ENCODE results near the gene RC3H1. TPM values are rescaled to one million over a fixed set of nuclear protein-coding genes. Genes with fewer than 3 reads are reported as not detected.

RC3H1 gene
- total and polyA plus RNA-seq, 2 experiments from 2014 or later = 6.8 to 24.5 TPM

- Histone ChIP-seq H3K36me3 (ENCODE audit: insufficient read depth) (no peaks in the 10 kb centered on the region), H3K4me2 (no peak overlapping the region), H3K9me2 (ENCODE audit: insufficient read depth) (no peaks in the 10 kb centered on the region), H2AFZ (no peak overlapping the region), H3K27me3 (ENCODE audit: insufficient read depth) (no peaks in the 10 kb centered on the region), H3K4me1 (ENCODE audit: insufficient read depth) (no peaks in the 10 kb centered on the region), H3K79me2 (replicated peaks; ENCODE audit: insufficient read depth) (peaks cover 95% of the 10 kb centered on the region), H3F3A (replicated peaks; ENCODE audit: low read depth) (no peaks in the 10 kb centered on the region), H3K27ac (ENCODE audit: low read depth) (no peak overlapping the region), H3K4me3 (no peak overlapping the region), H4K20me1 (replicated peaks; ENCODE audit: insufficient read depth) (peaks cover 21% of the 10 kb centered on the region)
- Mint-ChIP-seq H3K9me3 (no peaks in the 10 kb centered on the region), H3K27ac (no peak overlapping the region), H3K36me3 (ENCODE audit: low read depth) (peaks cover 16% of the 10 kb centered on the region), H3K4me3 (no peak overlapping the region), H3K4me1 (peaks cover 5% of the 10 kb centered on the region; the same call in 2 of the 3 replicates), H3K27me3 (ENCODE audit: insufficient read depth, low read depth, poor library complexity) (peaks cover 2% of the 10 kb centered on the region)
- DNase-seq (ENCODE audit: low spot score) (no peak), ATAC-seq (no peak)
- no peak for TF ChIP-seq ZNF462 (CRISPR knock-in tag; IDR thresholded peaks at IDR 0.05)
- TF ChIP-seq ETS1 (IDR thresholded peaks at IDR 0.05) = no peak
- no peak for TF ChIP-seq CREB1 (CRISPR knock-in tag; IDR thresholded peaks at IDR 0.05; ENCODE audit: low read depth)
- no peak for TF ChIP-seq NANOG (IDR thresholded peaks at IDR 0.05; ENCODE audit: borderline replicate concordance)
- TF ChIP-seq POLR2AphosphoS5 (IDR thresholded peaks at IDR 0.05; ENCODE audit: low read depth) = no peak
- TF ChIP-seq REST (IDR thresholded peaks at IDR 0.05; ENCODE audit: unreplicated experiment) = no peak
- TF ChIP-seq ZNF114 (CRISPR knock-in tag; IDR thresholded peaks at IDR 0.05) = no peak
- no peak for TF ChIP-seq JUNB (IDR thresholded peaks at IDR 0.05; ENCODE audit: unreplicated experiment)
- no peak for TF ChIP-seq CTCF (conservative IDR thresholded peaks at IDR 0.05; ENCODE audit: low read depth in 2 of 2)
- TF ChIP-seq ZNF331 (CRISPR knock-in tag; IDR thresholded peaks at IDR 0.05; ENCODE audit: low read depth) = no peak
- TF ChIP-seq STAT1 (IDR thresholded peaks at IDR 0.05; ENCODE audit: unreplicated experiment) = no peak
- TF ChIP-seq EZH2phosphoT487 (IDR thresholded peaks at IDR 0.05; ENCODE audit: unreplicated experiment) = no peak
- TF ChIP-seq EZH2 (IDR thresholded peaks at IDR 0.05; ENCODE audit: low read depth, unreplicated experiment) = no peak
Measured at GRCh38 chr1:174007851-174008250, 14.3 kb downstream of the RC3H1 start.

All from GM23338 (cell line).